ENCODE measurements around the gene TPK1.

- TF ChIP-seq CTCF (IDR thresholded peaks at IDR 0.05; ENCODE audit: low read depth, low read length, poor library complexity, severe bottlenecking) (peak; percentile 72), EZH2phosphoT487 (IDR thresholded peaks at IDR 0.05; ENCODE audit: borderline replicate concordance, low read length) (no peak)
These were observed 49.3 kb downstream of the TPK1 start for GRCh38 chr7:144786522-144786921.

All from DOHH2 (cell line).